SK-N-SH treated with all-trans-retinoic acid at 6 μM for 48 hours (cell line): ENCODE measurements around the gene CPA1.

Source experiments
- ATAC-seq: fragments of 200-7000 bp; cut with Tn5 transposase; 3 replicates; pipeline ENCODE4 v1.9.1; 2020; ENCODE audit warnings: mild to moderate bottlenecking, moderate library complexity
- ARNTL ChIP-seq: fragments of 450-650 bp; formaldehyde crosslinking; IDR thresholded peaks from 2 replicates; pipeline ENCODE4 v1.5.0; 2020; ENCODE audit warnings: low read depth, mild to moderate bottlenecking, moderate library complexity, borderline replicate concordance
- BACH2 ChIP-seq: fragments of 250-450 bp; sonication (Bioruptor Pico); IDR thresholded peaks from 2 replicates; pipeline ENCODE4 v1.9.0; 2021; ENCODE audit warnings: mild to moderate bottlenecking, borderline replicate concordance
- CSDC2 ChIP-seq: fragments of 250-450 bp; sonication (Bioruptor Pico); IDR thresholded peaks from 2 replicates; pipeline ENCODE4 v1.5.0; 2020; ENCODE audit warnings: mild to moderate bottlenecking, moderate library complexity
- ESRRG ChIP-seq: fragments of 250-450 bp; sonication (Bioruptor Pico); IDR thresholded peaks from 2 replicates; pipeline ENCODE4 v1.6.1; 2021; ENCODE audit warnings: mild to moderate bottlenecking
- GLIS3 ChIP-seq: fragments of 250-450 bp; sonication (Bioruptor Pico); IDR thresholded peaks from 2 replicates; pipeline ENCODE4 v1.5.0; 2020; ENCODE audit warnings: mild to moderate bottlenecking, moderate library complexity
- ISL1 ChIP-seq: fragments of 250-450 bp; sonication (Bioruptor Pico); IDR thresholded peaks from 2 replicates; pipeline ENCODE4 v2.1.2; 2022; ENCODE audit warnings: mild to moderate bottlenecking, moderate library complexity
- OSR1 ChIP-seq: fragments of 250-450 bp; sonication (Bioruptor Pico); IDR thresholded peaks from 2 replicates; pipeline ENCODE4 v1.8.0; 2022; ENCODE audit warnings: moderate library complexity, mild to moderate bottlenecking, inconsistent platforms
- PPARA ChIP-seq: fragments of 250-450 bp; sonication (Bioruptor Pico); IDR thresholded peaks from 2 replicates; pipeline ENCODE4 v1.5.0; 2020; ENCODE audit warnings: mild to moderate bottlenecking, borderline replicate concordance
- RARB ChIP-seq: fragments of 250-450 bp; sonication (Bioruptor Pico); IDR thresholded peaks from 2 replicates; pipeline ENCODE4 v1.8.0; 2021; ENCODE audit warnings: mild to moderate bottlenecking, moderate library complexity
- SNAI2 ChIP-seq: fragments of 250-450 bp; sonication (Bioruptor Pico); IDR thresholded peaks from 2 replicates; pipeline ENCODE4 v1.5.0; 2020; ENCODE audit warnings: mild to moderate bottlenecking, moderate library complexity
- TCF4 ChIP-seq: fragments of 250-450 bp; sonication (Bioruptor Pico); IDR thresholded peaks from 2 replicates; pipeline ENCODE4 v1.8.0; 2021; ENCODE audit warnings: mild to moderate bottlenecking, moderate library complexity, borderline replicate concordance
- TOX ChIP-seq: fragments of 250-450 bp; sonication (Bioruptor Pico); IDR thresholded peaks from 2 replicates; pipeline ENCODE4 v1.8.0; 2021; ENCODE audit warnings: mild to moderate bottlenecking, moderate library complexity, borderline replicate concordance
- ZC3H10 ChIP-seq: fragments of 250-450 bp; sonication (Bioruptor Pico); IDR thresholded peaks from 2 replicates; pipeline ENCODE4 v1.5.1; 2021; ENCODE audit warnings: mild to moderate bottlenecking, moderate library complexity
- ZFP3 ChIP-seq: fragments of 250-450 bp; sonication (Bioruptor Pico); IDR thresholded peaks from 2 replicates; pipeline ENCODE4 v1.5.0; 2020; ENCODE audit warnings: mild to moderate bottlenecking, moderate library complexity
- ZFP30 ChIP-seq: fragments of 450-650 bp; formaldehyde crosslinking; IDR thresholded peaks from 2 replicates; pipeline ENCODE4 v1.5.0; 2022; ENCODE audit warnings: mild to moderate bottlenecking, moderate library complexity
- ZNF565 ChIP-seq: fragments of 450-650 bp; formaldehyde crosslinking; conservative IDR thresholded peaks from 2 replicates; pipeline ENCODE4 v1.5.0; 2020; ENCODE audit warnings: low read depth, mild to moderate bottlenecking, moderate library complexity
- ZNF70 ChIP-seq: fragments of 450-650 bp; formaldehyde crosslinking; IDR thresholded peaks from 2 replicates; pipeline ENCODE4 v1.5.0; 2020; ENCODE audit warnings: mild to moderate bottlenecking, moderate library complexity
- ZNF8 ChIP-seq: fragments of 450-650 bp; formaldehyde crosslinking; IDR thresholded peaks from 2 replicates; pipeline ENCODE4 v1.5.0; 2020; ENCODE audit warnings: mild to moderate bottlenecking, moderate library complexity
- TF ChIP-seq, protein P1 (sequence below): fragments of 250-450 bp; sonication (Bioruptor Pico); IDR thresholded peaks from 2 replicates; pipeline ENCODE4 v1.5.0; 2020; ENCODE audit warnings: mild to moderate bottlenecking, moderate library complexity
- TF ChIP-seq, protein P2 (sequence below): fragments of 250-450 bp; sonication (Bioruptor Pico); IDR thresholded peaks from 2 replicates; pipeline ENCODE4 v1.8.0; 2020; ENCODE audit warnings: mild to moderate bottlenecking, moderate library complexity, borderline replicate concordance
- TF ChIP-seq, protein P3 (sequence below): fragments of 250-450 bp; sonication (Bioruptor Pico); IDR thresholded peaks from 2 replicates; pipeline ENCODE4 v1.5.1; 2021; ENCODE audit warnings: mild to moderate bottlenecking, moderate library complexity

Gene CPA1

DNA sequence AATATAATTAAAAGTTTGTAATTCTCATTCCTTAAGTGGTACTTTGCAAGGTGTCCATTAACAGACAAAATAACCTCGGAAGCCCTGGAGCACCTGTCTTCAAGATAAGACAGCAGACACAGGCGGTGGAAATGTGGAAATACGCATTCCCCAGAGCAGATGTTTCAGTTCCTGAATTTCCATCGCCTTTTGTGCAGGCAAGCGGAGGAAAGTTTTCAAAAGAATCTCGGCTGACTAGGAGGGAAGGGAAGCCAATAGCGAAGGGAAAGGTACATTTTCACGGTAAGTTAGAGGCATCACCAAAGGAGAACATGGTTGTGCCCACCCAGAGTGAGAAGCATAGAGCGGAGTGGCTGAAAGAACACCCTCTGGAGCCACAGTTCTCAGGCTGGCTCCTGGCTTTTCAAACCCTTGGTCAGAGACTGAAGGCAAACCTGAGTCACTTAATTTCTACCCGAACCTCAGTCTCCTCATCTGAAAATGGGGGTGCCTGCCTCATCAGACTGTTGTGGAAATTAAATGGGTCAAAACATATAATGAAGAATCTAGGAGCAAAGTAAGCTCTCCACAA lies 13.6 kb downstream of the CPA1 start:
- TF ChIP-seq GLIS3 (CRISPR knock-in tag), result no peak
- TF ChIP-seq, all 23 proteins: peak for 0
- no peak for ATAC-seq

DNA sequence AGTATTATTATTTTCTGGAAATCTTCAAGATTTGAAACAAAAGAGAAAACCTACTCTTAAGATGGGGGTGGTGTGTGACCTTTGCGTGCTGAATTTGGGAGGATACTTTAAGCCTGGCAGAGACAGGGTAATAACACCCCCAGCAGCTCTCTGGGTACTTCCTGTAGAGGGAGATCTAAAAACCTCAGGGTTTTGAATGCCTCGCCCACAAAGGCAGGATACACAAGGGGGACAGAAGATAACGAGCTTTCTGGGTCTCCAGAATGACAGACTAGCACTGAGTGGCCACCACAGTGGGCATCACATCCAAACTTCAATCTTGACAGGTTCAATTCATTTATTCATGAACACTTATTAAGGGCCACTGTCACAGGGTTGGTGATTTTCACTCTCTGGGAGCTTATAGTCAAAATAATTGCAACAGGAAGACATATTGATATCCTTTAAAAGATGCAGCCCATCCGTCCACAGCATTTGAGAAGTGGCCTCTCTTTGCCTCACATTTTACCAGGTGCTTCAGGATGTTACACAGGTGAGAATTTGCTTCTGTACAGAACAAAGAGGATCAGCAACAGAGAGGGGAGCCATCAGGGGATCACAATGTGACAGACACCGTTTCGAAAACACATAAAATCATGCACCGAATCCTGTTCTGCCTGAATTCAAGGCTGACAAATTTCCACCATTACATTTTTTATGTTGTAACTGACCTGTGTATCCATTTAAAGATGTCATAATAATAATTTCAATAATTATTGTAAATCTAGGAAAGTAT lies 14.3 kb downstream of the CPA1 start:
- ATAC-seq, result no peak
- TF ChIP-seq ARNTL (CRISPR knock-in tag) (no peak), ZNF565 (CRISPR knock-in tag) (no peak), GLIS3 (CRISPR knock-in tag) (no peak), CSDC2 (CRISPR knock-in tag) (no peak), SNAI2 (no peak), ZNF70 (CRISPR knock-in tag) (no peak), ZFP30 (CRISPR knock-in tag) (no peak), ISL1 (CRISPR knock-in tag) (no peak), PPARA (CRISPR knock-in tag) (no peak)
- TF ChIP-seq, protein P1, sequence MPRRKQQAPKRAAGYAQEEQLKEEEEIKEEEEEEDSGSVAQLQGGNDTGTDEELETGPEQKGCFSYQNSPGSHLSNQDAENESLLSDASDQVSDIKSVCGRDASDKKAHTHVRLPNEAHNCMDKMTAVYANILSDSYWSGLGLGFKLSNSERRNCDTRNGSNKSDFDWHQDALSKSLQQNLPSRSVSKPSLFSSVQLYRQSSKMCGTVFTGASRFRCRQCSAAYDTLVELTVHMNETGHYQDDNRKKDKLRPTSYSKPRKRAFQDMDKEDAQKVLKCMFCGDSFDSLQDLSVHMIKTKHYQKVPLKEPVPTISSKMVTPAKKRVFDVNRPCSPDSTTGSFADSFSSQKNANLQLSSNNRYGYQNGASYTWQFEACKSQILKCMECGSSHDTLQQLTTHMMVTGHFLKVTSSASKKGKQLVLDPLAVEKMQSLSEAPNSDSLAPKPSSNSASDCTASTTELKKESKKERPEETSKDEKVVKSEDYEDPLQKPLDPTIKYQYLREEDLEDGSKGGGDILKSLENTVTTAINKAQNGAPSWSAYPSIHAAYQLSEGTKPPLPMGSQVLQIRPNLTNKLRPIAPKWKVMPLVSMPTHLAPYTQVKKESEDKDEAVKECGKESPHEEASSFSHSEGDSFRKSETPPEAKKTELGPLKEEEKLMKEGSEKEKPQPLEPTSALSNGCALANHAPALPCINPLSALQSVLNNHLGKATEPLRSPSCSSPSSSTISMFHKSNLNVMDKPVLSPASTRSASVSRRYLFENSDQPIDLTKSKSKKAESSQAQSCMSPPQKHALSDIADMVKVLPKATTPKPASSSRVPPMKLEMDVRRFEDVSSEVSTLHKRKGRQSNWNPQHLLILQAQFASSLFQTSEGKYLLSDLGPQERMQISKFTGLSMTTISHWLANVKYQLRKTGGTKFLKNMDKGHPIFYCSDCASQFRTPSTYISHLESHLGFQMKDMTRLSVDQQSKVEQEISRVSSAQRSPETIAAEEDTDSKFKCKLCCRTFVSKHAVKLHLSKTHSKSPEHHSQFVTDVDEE, result no peak
- TF ChIP-seq, protein P2, sequence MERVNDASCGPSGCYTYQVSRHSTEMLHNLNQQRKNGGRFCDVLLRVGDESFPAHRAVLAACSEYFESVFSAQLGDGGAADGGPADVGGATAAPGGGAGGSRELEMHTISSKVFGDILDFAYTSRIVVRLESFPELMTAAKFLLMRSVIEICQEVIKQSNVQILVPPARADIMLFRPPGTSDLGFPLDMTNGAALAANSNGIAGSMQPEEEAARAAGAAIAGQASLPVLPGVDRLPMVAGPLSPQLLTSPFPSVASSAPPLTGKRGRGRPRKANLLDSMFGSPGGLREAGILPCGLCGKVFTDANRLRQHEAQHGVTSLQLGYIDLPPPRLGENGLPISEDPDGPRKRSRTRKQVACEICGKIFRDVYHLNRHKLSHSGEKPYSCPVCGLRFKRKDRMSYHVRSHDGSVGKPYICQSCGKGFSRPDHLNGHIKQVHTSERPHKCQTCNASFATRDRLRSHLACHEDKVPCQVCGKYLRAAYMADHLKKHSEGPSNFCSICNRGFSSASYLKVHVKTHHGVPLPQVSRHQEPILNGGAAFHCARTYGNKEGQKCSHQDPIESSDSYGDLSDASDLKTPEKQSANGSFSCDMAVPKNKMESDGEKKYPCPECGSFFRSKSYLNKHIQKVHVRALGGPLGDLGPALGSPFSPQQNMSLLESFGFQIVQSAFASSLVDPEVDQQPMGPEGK (CRISPR knock-in tag), result no peak

DNA sequence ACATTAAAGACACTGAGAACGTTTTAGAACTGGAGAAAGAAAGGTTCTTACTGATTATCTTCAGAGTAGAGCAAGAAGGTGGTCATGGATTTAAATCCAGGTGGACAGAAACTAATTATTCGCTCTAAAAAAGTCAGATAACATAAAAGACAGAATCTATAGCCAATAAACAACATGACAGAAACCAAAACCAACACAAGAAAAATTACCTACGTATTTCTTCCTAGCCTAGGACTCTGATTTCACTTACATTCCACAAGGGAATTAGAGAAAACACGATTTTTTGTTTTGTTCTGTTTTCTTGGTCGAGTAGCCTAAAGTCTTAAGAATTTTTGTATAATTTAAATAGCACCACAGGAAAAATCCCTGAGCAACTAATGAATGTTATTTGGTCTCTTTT lies 15.1 kb downstream of the CPA1 start:
- TF ChIP-seq ZNF70 (CRISPR knock-in tag), result no peak
- no peak for TF ChIP-seq PPARA (CRISPR knock-in tag)
- TF ChIP-seq ZFP30 (CRISPR knock-in tag), result no peak
- no peak for TF ChIP-seq TCF4 (CRISPR knock-in tag)
- TF ChIP-seq ZNF565 (CRISPR knock-in tag), result no peak
- no peak for TF ChIP-seq RARB
- no peak for TF ChIP-seq SNAI2
- TF ChIP-seq ISL1 (CRISPR knock-in tag), result no peak
- TF ChIP-seq, protein P1, result no peak
- TF ChIP-seq ZNF8, result no peak
- TF ChIP-seq OSR1 (CRISPR knock-in tag), result no peak
- no peak for TF ChIP-seq ZC3H10
- TF ChIP-seq BACH2 (CRISPR knock-in tag), result no peak
- TF ChIP-seq ZFP3 (CRISPR knock-in tag), result no peak
- no peak for TF ChIP-seq ARNTL (CRISPR knock-in tag)
- TF ChIP-seq, protein P2 (CRISPR knock-in tag), result no peak
- TF ChIP-seq, protein P3, sequence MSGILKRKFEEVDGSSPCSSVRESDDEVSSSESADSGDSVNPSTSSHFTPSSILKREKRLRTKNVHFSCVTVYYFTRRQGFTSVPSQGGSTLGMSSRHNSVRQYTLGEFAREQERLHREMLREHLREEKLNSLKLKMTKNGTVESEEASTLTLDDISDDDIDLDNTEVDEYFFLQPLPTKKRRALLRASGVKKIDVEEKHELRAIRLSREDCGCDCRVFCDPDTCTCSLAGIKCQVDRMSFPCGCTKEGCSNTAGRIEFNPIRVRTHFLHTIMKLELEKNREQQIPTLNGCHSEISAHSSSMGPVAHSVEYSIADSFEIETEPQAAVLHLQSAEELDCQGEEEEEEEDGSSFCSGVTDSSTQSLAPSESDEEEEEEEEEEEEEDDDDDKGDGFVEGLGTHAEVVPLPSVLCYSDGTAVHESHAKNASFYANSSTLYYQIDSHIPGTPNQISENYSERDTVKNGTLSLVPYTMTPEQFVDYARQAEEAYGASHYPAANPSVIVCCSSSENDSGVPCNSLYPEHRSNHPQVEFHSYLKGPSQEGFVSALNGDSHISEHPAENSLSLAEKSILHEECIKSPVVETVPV (CRISPR knock-in tag), result no peak
- TF ChIP-seq ESRRG (CRISPR knock-in tag), result no peak
- TF ChIP-seq GLIS3 (CRISPR knock-in tag), result no peak
- TF ChIP-seq TOX (CRISPR knock-in tag), result no peak
- no peak for ATAC-seq
